GM12878 (cell line): ENCODE data around the gene PLBD1. TPM values are rescaled to one million over a fixed set of nuclear protein-coding genes. Genes with fewer than 3 reads are reported as not detected.

Source experiments
- ATAC-seq: fragments of 200-7000 bp; cut with Tn5 transposase; 3 replicates; pipeline ENCODE4 v1.9.1; 2020; ENCODE audit warnings: mild to moderate bottlenecking, moderate library complexity
- BruUV-seq: library from RNA; stranded (reverse); fragments of 400-500 nt; replicated peaks from 2 replicates; lab custom pipeline; 2021; lab: Mats Ljungman, UMichigan
- CTCF ChIA-PET: fragments of 300-600 bp; sonication (Branson Sonifier 250); formaldehyde crosslinking; extraction: SDS; loops from one replicate; lab custom pipeline; 2021; ENCODE audit warnings: inconsistent platforms; lab: Yijun Ruan, JAX
- POLR2A ChIA-PET: fragments of 350-600 bp; formaldehyde crosslinking; extraction: SDS; loops from one replicate; lab custom pipeline; 2021; ENCODE audit warnings: inconsistent platforms; lab: Charles Lee
- RAD21 ChIA-PET: fragments of 300-600 bp; sonication (Branson Sonifier 250); formaldehyde crosslinking; loops from one replicate; lab custom pipeline; 2023; ENCODE audit warnings: antibody characterized with exemption; ENCODE audit not compliant: unreplicated experiment; lab: Charles Lee
- SMC1A ChIA-PET: fragments of 300-600 bp; sonication (Branson Sonifier 250); formaldehyde crosslinking; loops from one replicate; lab custom pipeline; 2023; ENCODE audit not compliant: unreplicated experiment, uncharacterized antibody; lab: Charles Lee
- DNase-seq: peaks from one replicate; pipeline ENCODE4 v3.0.0-alpha.2; 2011; ENCODE audit warnings: low read depth, low spot score
- FAIRE-seq: peaks from 3 replicates; lab custom pipeline; 2011; peaks lifted over from hg19 to GRCh38; lab: Jason Lieb, UNC
- H2AFZ ChIP-seq: 2 replicates; pipeline ENCODE4 v1.6.0; 2011; ENCODE audit warnings: low read depth, low read length, control low read depth; ENCODE audit not compliant: control insufficient read depth
- H3K27ac ChIP-seq: 2 replicates; pipeline ENCODE4 v1.5.1; 2011; ENCODE audit warnings: control low read depth; ENCODE audit not compliant: control insufficient read depth, insufficient read depth
- H3K27me3 ChIP-seq, 2 experiments: replicated peaks in 1 of 2; 2 replicates each; pipeline versions ENCODE4 v1.6.0 to v1.6.1; 2011; ENCODE audit warnings: low read length in 1 of 2; ENCODE audit not compliant: control insufficient read depth in 2 of 2, insufficient read depth in 2 of 2
- H3K36me3 ChIP-seq, 2 experiments: 2 replicates each; pipeline ENCODE4 v1.5.1; 2011; ENCODE audit warnings: low read length in 1 of 2; ENCODE audit not compliant: control insufficient read depth in 2 of 2, insufficient read depth in 2 of 2
- H3K4me1 ChIP-seq: 2 replicates; pipeline ENCODE4 v1.6.1; 2011; ENCODE audit warnings: mild to moderate bottlenecking, low read length, moderate library complexity, mixed read lengths; ENCODE audit not compliant: control insufficient read depth, insufficient read depth
- H3K4me2 ChIP-seq: 2 replicates; pipeline ENCODE4 v1.6.0; 2011; ENCODE audit warnings: control low read depth; ENCODE audit not compliant: control insufficient read depth, insufficient read depth
- H3K4me3 ChIP-seq: fragments of 200-600 bp; sonication (generic); 2 replicates; pipeline ENCODE4 v1.5.1; 2016
- H3K79me2 ChIP-seq: 2 replicates; pipeline ENCODE4 v1.6.0; 2011; ENCODE audit warnings: low read length; ENCODE audit not compliant: control insufficient read depth, insufficient read depth
- H3K9ac ChIP-seq: 2 replicates; pipeline ENCODE4 v1.8.0; 2011; ENCODE audit warnings: low read length, control low read depth, mixed read lengths; ENCODE audit not compliant: control insufficient read depth, insufficient read depth
- H3K9me3 ChIP-seq: replicated peaks from 3 replicates; pipeline ENCODE4 v1.5.1; 2011; ENCODE audit warnings: mild to moderate bottlenecking, low read length; ENCODE audit not compliant: control insufficient read depth, insufficient read depth
- H4K20me1 ChIP-seq: 2 replicates; pipeline ENCODE4 v1.6.0; 2011; ENCODE audit not compliant: control insufficient read depth, insufficient read depth
- BCL11A ChIP-seq: IDR thresholded peaks from 2 replicates; pipeline ENCODE4 v1.6.1; 2011; ENCODE audit warnings: low read depth, low read length
- IRF4 ChIP-seq: IDR thresholded peaks from 2 replicates; pipeline ENCODE4 v1.6.1; 2011; ENCODE audit warnings: low read depth, low read length
- MAX ChIP-seq: IDR thresholded peaks from 2 replicates; pipeline ENCODE4 v1.6.1; 2012; ENCODE audit warnings: low read depth, low read length, improper control_type of control experiment
- MXI1 ChIP-seq: fragments of 150-350 bp; IDR thresholded peaks from 2 replicates; pipeline ENCODE4 v1.6.1; 2011; ENCODE audit warnings: low read depth, mild to moderate bottlenecking, inconsistent platforms, low read length, improper control_type of control experiment
- PML ChIP-seq: IDR thresholded peaks from 2 replicates; pipeline ENCODE4 v1.6.1; 2012; ENCODE audit warnings: low read length, inconsistent platforms
- RAD21 ChIP-seq: IDR thresholded peaks from 2 replicates; pipeline ENCODE4 v1.6.1; 2011; ENCODE audit warnings: mild to moderate bottlenecking, low read depth, low read length, moderate library complexity; ENCODE audit not compliant: insufficient read depth
- RFX5 ChIP-seq: IDR thresholded peaks from 2 replicates; pipeline ENCODE4 v1.6.1; 2011; ENCODE audit warnings: low read depth, low read length, improper control_type of control experiment
- SUZ12 ChIP-seq: fragments of 200-600 bp; sonication (generic); IDR thresholded peaks from one replicate; pipeline ENCODE4 v1.6.1; 2018; ENCODE audit warnings: antibody characterized with exemption, mild to moderate bottlenecking; ENCODE audit not compliant: unreplicated experiment
- TCF12 ChIP-seq: IDR thresholded peaks from 2 replicates; pipeline ENCODE4 v1.6.1; 2011; ENCODE audit warnings: low read depth, mild to moderate bottlenecking, low read length
- USF2 ChIP-seq: IDR thresholded peaks from 2 replicates; pipeline ENCODE4 v1.6.1; 2011; ENCODE audit warnings: low read depth, low read length, improper control_type of control experiment, borderline replicate concordance
- ZNF24 ChIP-seq: fragments of 450-650 bp; IDR thresholded peaks from 2 replicates; pipeline ENCODE4 v1.6.1; 2017; ENCODE audit warnings: antibody characterized with exemption, mild to moderate bottlenecking
- WGBS: methylation state at CpG from one replicate; pipeline ENCODE4 v1.1.6; 2016; ENCODE audit warnings: low lambda C conversion rate; ENCODE audit not compliant: insufficient replicate concordance, insufficient coverage; ENCODE audit errors: missing lambda C conversion rate; 5-methylcytosine and 5-hydroxymethylcytosine counted together
- in situ Hi-C: fragments of 300-500 bp; cut with MboI; formaldehyde crosslinking; loops from 9 replicates; pipeline ENCODE4 v1.14.3; 2018; ENCODE audit warnings: mixed read lengths
- intact Hi-C: fragments of 100-400 bp; cut with micrococcal nuclease; formaldehyde crosslinking; loops from one replicate; pipeline ENCODE4 v1.14.2; 2022; ENCODE audit not compliant: unreplicated experiment
- polyA plus RNA-seq, 11 experiments: library from polyadenylated mRNA; depleted of rRNA in 4 of 11; unstranded in 6 of 11; stranded (reverse) in 5 of 11; fragments of >200 nt; fragmentation: Nextera tagmentation in 4 of 11; fragmentation: Illumina TruSeq in 1 of 11; extraction: Ambion mirVana in 4 of 11; extraction: Trizol in 1 of 11; gene quantifications; 1 replicate in 1 of 11; 2 replicates in 10 of 11; pipeline versions ENCODE4 v1.2.1 to v1.2.3, GENCODE V29; 2011 to 2016; ENCODE audit warnings: inconsistent platforms in 2 of 11, missing spikeins in 2 of 11, low read depth in 1 of 11
- total RNA-seq, 4 experiments: library from RNA; depleted of rRNA in 3 of 4; stranded (reverse); fragments of >200 nt in 3 of 4; fragmentation: Illumina TruSeq in 1 of 4; extraction: Trizol in 1 of 4; gene quantifications; 2 replicates each; pipeline versions ENCODE4 v1.2.1 to v1.2.3, GENCODE V29; 2013 to 2021

Gene PLBD1
- total and polyA plus RNA-seq, 10 of the 15 experiments (the other 5 are each of a cell fraction or from before 2014, with no cell fraction given): 0.19 to 0.54 (median 0.27) TPM; not detected in 1

GRCh38 chr12:14588571-14588970 lies 20.9 kb upstream of the PLBD1 start:
- FAIRE-seq: no peak
- Histone ChIP-seq H3K36me3 (no peaks in the 10 kb centered on the region), H3K4me3 (no peak overlapping the region), H4K20me1 (no peaks in the 10 kb centered on the region), H3K9me3 (no peaks in the 10 kb centered on the region), H3K4me1 (no peaks in the 10 kb centered on the region), H3K27ac (no peak overlapping the region), H3K27me3 (no peaks in the 10 kb centered on the region), H3K9ac (no peak overlapping the region), H3K4me2 (no peak overlapping the region), H3K79me2 (no peaks in the 10 kb centered on the region), H2AFZ (no peak overlapping the region)
- ChIA-PET RAD21 (no interaction called here), SMC1A (no interaction called here), POLR2A (no interaction called here), CTCF (interaction anchor here (1.1 kb wide), 1 partner anchor 41 kb away, joined by 3 read pairs; no protein-coding TSS in a partner anchor)
- 42% methylated on average over 3 of the region's 3 CpGs for WGBS
- no peak for ATAC-seq
- in situ Hi-C loops (no loop called here), intact Hi-C loops (no loop called here)
- TF ChIP-seq SUZ12 (no peak), RFX5 (no peak), TCF12 (no peak), USF2 (no peak), MAX (no peak), BCL11A (no peak), MXI1 (no peak), PML (no peak), ZNF24 (no peak), RAD21 (no peak), IRF4 (no peak)
- no peak for DNase-seq
- no TSS peak for BruUV-seq
